Keratinocyte (primary cell): ENCODE data around the gene UBE2E3.

Experiments used
- EZH2 ChIP-seq: IDR thresholded peaks from one replicate; pipeline ENCODE4 v1.6.1; 2012; ENCODE audit warnings: inconsistent platforms, mild to moderate bottlenecking, low read length, moderate library complexity
- TF ChIP-seq, protein P1 (sequence below), 3 experiments: IDR thresholded peaks in 1 of 3; conservative IDR thresholded peaks in 1 of 3; optimal IDR thresholded peaks in 1 of 3; 2 replicates in 2 of 3; 3 replicates in 1 of 3; pipeline versions ENCODE3 to v1.5.1; 2011; ENCODE audit warnings: low read length in 3 of 3, mild to moderate bottlenecking in 3 of 3, moderate library complexity in 2 of 3, control low read depth in 1 of 3, inconsistent platforms in 1 of 3; ENCODE audit not compliant: insufficient read depth in 2 of 3; ENCODE audit errors: extremely low read depth in 1 of 3

DNA sequence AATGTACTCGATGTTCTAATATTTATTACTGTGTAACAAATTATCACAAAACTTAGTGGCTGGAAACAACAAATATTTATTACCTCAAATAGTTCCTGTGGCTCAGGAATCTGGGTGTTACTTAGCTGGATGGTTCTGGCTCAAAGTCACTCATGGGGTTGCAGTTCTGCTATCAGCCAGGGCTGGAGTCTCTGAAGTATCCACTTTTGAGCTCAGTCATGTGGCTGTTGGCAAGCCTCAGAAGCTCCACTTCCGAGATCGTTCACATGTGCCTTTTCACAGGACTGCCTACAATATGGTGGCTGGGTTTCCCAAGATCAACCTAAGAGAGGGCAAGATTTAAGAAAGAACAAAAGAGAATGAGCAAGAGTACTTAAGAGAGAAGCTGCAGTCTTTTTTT is 19.4 kb upstream of the UBE2E3 start:
- TF ChIP-seq, protein P1, sequence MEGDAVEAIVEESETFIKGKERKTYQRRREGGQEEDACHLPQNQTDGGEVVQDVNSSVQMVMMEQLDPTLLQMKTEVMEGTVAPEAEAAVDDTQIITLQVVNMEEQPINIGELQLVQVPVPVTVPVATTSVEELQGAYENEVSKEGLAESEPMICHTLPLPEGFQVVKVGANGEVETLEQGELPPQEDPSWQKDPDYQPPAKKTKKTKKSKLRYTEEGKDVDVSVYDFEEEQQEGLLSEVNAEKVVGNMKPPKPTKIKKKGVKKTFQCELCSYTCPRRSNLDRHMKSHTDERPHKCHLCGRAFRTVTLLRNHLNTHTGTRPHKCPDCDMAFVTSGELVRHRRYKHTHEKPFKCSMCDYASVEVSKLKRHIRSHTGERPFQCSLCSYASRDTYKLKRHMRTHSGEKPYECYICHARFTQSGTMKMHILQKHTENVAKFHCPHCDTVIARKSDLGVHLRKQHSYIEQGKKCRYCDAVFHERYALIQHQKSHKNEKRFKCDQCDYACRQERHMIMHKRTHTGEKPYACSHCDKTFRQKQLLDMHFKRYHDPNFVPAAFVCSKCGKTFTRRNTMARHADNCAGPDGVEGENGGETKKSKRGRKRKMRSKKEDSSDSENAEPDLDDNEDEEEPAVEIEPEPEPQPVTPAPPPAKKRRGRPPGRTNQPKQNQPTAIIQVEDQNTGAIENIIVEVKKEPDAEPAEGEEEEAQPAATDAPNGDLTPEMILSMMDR (optimal IDR thresholded peaks at IDR 0.05 in 1 of 3, IDR thresholded peaks at IDR 0.05 in 1 of 3, conservative IDR thresholded peaks at IDR 0.05 in 1 of 3; ENCODE audit: extremely low read depth in 1 of 3, insufficient read depth in 2 of 3, low read length in 3 of 3), result no peak
- no peak for TF ChIP-seq EZH2
